ENCODE data around the gene OR1F1.
"Not testable (repeated sequence)": the region's sequence is repeated elsewhere in the genome, so short reads cannot be mapped to it uniquely, and the experiment has no call there.

OR1F1 gene

GRCh38 chr16:3187798-3188674, at the start of gene OR1F1:
Gene OR1F1 (plus strand): TSS chr16:3188204.
- peak; percentile 47 for DNase-seq (ENCODE audit: low spot score)

- DNase-seq (ENCODE audit: low spot score) = no peak
Measured at GRCh38 chr16:3138342-3138741, 49.7 kb upstream of the OR1F1 start.

GRCh38 chr16:3138823-3139426, 49.1 kb upstream of the OR1F1 start:
- DNase-seq (ENCODE audit: low spot score) = no peak

- not testable (repeated sequence) for DNase-seq (ENCODE audit: low spot score)
Measured at GRCh38 chr16:3139561-3139960, 48.4 kb upstream of the OR1F1 start.

GRCh38 chr16:3140603-3141427, 47.2 kb upstream of the OR1F1 start:
- DNase-seq (ENCODE audit: low spot score) = no peak

- DNase-seq (ENCODE audit: low spot score) = no peak
Measured at GRCh38 chr16:3141781-3142311, 46.2 kb upstream of the OR1F1 start.

- no peak for DNase-seq (ENCODE audit: low spot score)
Measured at GRCh38 chr16:3142327-3142726, 45.7 kb upstream of the OR1F1 start.

- DNase-seq (ENCODE audit: low spot score) = no peak
Measured at GRCh38 chr16:3142770-3143169, 45.2 kb upstream of the OR1F1 start.

GRCh38 chr16:3143189-3143588, 44.8 kb upstream of the OR1F1 start:
- DNase-seq (ENCODE audit: low spot score) = no peak

GRCh38 chr16:3143598-3144320, 44.2 kb upstream of the OR1F1 start:
- no peak for DNase-seq (ENCODE audit: low spot score)

- no peak for DNase-seq (ENCODE audit: low spot score)
Measured at GRCh38 chr16:3144321-3144983, 43.6 kb upstream of the OR1F1 start.

GRCh38 chr16:3145151-3145550, 42.9 kb upstream of the OR1F1 start:
- no peak for DNase-seq (ENCODE audit: low spot score)

- DNase-seq (ENCODE audit: low spot score) = no peak
Measured at GRCh38 chr16:3145660-3146059, 42.3 kb upstream of the OR1F1 start.

- no peak for DNase-seq (ENCODE audit: low spot score)
Measured at GRCh38 chr16:3147046-3147756, 40.8 kb upstream of the OR1F1 start.

- DNase-seq (ENCODE audit: low spot score) = no peak
Measured at GRCh38 chr16:3147757-3148104, 40.3 kb upstream of the OR1F1 start.

GRCh38 chr16:3148256-3149192, 39.5 kb upstream of the OR1F1 start:
- no peak for DNase-seq (ENCODE audit: low spot score)

- DNase-seq (ENCODE audit: low spot score) = no peak
Measured at GRCh38 chr16:3149193-3149530, 38.8 kb upstream of the OR1F1 start.

- DNase-seq (ENCODE audit: low spot score) = peak; percentile 51
Measured at GRCh38 chr16:3149630-3150345, 38.2 kb upstream of the OR1F1 start.

Data from GM03348 (cell line).